Mesenteric fat pad (tissue), 1 donor: ENCODE results near the gene ORMDL1. TPM values are rescaled to one million over a fixed set of nuclear protein-coding genes. Genes with fewer than 3 reads are reported as not detected.
"Not testable (repeated sequence)": the region's sequence is repeated elsewhere in the genome, so short reads cannot be mapped to it uniquely, and the experiment has no call there.

Experiments
- DNase-seq: peaks from one replicate; pipeline ENCODE4 v3.0.0-alpha.2; 2020; ENCODE audit warnings: low spot score
- total RNA-seq: library from RNA; stranded (reverse); fragmentation: NEBNext Ultra II Directional; extraction: Animal tissue kit (Norgen Biotek cat#: 25700); gene quantifications from one replicate; pipeline ENCODE4 v1.2.1, GENCODE V29; 2021
- donor health status: DM: yes; HTN: yes; CAD: no.

The ORMDL1 gene
- total RNA-seq, 1 donor from 2014 or later, result 63.7 TPM

DNA sequence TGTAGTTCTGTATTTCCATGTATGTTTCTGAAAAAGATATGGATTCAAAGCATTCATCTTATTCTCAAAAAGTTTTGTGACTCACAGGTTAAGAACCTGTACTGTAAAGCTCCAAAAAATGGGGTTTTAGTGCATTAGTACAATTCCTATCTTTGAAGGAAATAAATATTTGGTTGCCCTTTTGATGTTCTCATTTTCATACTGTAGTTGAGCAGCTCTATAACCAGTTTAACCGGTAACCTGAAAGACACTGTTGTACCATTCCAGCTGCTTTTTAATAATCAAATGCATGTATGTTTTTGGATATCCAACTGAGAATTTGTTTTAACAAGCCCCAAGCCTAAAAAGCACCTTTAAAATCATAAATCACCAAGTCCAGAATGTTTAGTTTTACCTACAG, 11.9 kb downstream of the ORMDL1 start:
- DNase-seq, result no peak

GRCh38 chr2:189770590-189771322, 13.4 kb downstream of the ORMDL1 start:
- no peak for DNase-seq

DNA sequence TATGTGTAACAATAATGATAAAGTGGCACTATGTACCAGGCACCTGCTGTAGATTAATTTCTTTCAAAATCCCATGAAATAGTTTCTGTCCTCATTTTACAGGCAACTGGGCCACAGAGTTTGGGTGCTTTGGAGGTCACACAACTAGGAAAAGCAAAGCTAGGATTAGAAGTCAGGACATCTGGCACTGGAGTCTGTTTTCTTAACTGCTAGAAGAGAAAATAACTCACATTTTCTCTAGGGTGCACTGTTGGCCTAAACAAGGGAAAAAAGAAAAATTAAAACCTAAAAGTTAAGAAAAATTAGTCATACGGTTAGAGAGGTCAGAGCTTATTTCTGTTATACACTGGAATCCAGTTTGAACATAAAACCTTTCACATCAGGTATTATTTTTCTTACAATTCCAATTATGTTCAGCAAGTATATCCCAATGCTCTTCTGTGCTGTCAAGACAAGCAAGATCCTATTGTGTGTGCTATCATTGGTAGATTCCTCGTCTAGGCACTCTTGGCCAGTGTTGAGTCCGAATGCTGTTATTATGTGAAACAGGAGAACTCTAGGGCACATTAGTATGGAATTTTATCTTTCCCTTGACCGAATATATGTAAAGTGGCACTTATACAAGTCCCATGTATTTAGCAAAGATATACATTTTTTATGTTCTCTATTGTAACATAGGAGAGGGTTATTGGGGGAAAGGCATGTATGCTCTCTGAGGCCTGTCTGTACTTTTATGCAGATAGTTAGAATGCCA, 20.1 kb downstream of the ORMDL1 start:
- no peak for DNase-seq

- peak; percentile 93 for DNase-seq
Observed at GRCh38 chr2:189762551-189763298, 21.4 kb downstream of the ORMDL1 start, which contains the start of gene OSGEPL1. OSGEPL1 (minus strand) TSS chr2:189762792; CDS start chr2:189761640, 1,152 bp downstream.

- no peak for DNase-seq
Observed at GRCh38 chr2:189762229-189762550, 21.9 kb downstream of the ORMDL1 start.

DNA sequence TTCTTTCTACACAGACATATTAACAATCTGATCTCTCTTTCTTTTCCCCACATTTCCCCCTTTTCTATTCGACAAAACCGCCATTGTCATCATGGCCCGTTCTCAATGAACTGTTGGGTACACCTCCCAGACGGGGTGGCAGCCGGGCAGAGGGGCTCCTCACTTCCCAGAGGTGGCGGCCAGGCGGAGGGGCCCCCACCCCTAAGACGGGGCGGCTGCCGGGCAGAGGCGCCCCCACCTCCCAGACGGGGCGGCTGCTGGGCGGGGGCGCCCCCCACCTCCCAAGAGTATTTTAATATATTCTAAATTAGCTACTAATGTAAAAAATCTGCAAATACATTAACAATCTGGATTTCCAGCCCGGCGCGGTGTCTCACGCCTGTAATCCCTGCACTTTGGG, 24.0 kb downstream of the ORMDL1 start:
- DNase-seq, result not testable (repeated sequence)

DNA sequence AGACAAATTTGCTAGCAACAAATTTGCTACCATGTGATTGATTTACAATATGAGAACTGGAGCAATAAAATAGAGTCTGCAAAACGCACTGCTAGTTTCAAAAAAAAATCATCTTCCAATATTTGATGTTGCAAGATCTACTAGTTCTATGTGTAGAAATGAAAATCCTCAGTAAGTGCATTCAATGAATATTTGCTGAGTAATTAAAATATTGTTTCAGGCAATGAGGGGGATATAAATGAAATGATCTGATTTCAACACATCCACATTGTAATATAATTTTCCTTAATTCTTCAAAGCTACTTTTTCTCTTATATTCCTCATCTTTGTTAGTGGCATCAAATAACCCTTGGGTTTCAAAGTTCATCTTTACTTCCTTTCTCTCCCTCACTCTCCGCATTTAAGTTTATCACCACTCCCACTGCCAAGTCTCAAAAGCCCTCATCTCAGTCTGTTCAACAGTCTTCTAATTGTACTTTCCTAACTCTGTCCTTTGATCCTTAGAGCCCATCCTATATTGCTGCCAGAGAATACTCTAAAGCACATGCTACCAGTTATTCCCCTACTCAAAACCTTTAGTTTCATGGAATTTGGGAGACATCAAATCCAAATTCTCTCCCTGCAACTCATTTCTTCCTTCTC, 27.7 kb downstream of the ORMDL1 start:
- no peak for DNase-seq

DNA sequence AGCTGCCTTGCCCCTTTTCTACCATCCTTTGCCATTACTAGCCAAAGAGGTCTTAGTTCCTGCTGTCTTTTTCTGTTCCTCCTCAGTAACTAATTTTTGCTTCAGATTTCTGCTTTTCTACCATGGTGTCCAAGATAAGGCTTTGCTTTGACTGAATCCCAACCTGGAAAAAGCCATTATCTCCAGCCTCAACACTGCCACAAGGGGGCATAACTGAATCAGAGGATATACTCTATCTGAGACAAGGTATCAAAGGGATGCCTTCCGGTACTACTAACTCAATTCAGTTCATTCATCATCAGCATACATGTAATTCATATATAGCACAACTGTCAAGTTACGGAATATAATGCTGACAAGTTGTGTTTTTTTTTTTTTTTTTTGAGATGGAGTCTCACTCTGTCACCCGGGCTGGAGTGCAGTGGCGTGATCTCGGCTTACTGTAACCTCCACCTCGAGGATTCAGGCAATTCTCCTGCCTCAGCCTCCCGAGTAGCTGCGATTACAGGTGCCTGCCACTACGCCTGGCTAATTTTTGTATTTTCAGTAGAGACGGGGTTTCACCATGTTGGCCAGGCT, 33.0 kb downstream of the ORMDL1 start:
- DNase-seq, result no peak

GRCh38 chr2:189729430-189729829, 54.7 kb downstream of the ORMDL1 start:
- no peak for DNase-seq

DNA sequence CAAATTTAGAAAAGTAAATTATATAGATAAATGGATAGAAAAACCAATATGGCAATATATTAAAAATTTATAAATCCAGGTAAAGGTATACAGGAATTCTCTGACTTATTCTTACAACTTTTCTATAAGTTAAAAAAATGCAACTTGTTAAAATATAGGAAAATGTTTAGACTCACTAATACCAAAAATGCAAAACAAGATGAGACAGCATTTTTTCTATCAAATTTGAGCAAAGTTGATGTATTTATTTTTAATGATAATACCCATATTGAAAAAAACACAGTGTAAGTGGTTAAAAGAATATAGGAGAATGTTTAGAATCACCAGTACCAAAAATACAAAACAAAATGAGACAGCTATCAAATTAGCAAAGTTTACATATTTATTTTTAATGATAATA, 57.3 kb downstream of the ORMDL1 start:
- no peak for DNase-seq

DNA sequence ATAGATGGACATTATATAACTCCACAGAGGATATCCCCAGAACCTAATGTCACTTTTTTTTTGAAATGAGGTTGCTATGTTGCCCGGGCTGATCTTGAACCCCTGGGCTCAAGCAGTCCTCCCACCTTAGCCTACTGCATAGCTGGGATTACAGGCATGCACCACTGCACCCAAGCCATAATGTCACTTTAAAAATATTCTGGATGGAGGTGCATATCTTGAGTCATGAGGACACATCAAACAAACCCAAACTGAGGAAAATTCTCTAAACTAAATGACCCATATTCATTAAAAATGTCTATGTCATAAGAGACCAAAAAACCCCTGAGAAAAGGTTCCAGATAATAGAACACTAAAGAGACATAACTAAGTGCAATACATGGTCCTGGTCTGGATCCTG, 57.9 kb downstream of the ORMDL1 start:
- DNase-seq, result no peak

GRCh38 chr2:189723192-189723591, 60.9 kb downstream of the ORMDL1 start:
- DNase-seq, result no peak

Other genes with a start within 250 kb of the ORMDL1 start
- 48.5 TPM for gene SLC40A1, start 203.6 kb downstream of the ORMDL1 start, total RNA-seq
- 36.5 TPM for gene ASNSD1, start 122.9 kb downstream of the ORMDL1 start, total RNA-seq
- 6.6 TPM for gene ANKAR, start 109.7 kb downstream of the ORMDL1 start, total RNA-seq
- gene OSGEPL1, start 21.5 kb downstream of the ORMDL1 start, total RNA-seq, result 3.9 TPM
- gene PMS1, start 111 bp upstream of the ORMDL1 start, total RNA-seq, result 25.6 TPM